Measurements from ENCODE around the gene PDE4A. TPM values are rescaled to one million over a fixed set of nuclear protein-coding genes. Genes with fewer than 3 reads are reported as not detected.

PDE4A gene
- total and polyA plus RNA-seq, 2 of the 13 experiments (the other 11 are each of a cell fraction or from before 2014, with no cell fraction given), result 1.1 to 4.1 TPM

DNA sequence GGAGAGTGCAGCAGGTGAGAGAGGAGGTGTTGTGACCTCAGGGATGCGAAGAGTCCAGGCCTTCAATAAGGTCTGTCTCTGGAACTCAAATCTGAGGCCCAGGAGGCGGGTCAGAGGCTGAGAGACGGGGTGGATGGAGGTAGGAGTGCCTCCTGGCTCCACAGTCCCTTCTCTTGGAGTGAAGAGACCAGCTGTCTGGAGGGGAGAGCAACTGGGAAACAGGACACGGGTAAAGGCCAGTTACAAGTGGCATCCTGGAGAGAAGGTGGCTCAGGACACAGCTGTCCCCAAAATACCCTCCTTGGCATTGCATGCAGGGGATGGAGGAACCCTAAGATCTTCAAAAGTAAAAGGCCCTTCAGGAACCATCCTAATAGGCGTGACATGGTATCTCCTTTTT, 19.2 kb downstream of the PDE4A start:
- FAIRE-seq (no peak), ATAC-seq (no peak), DNase-seq (ENCODE audit: low spot score) (no peak)
- H3K4me3 ChIP-seq (replicated peaks in 1 of 3; ENCODE audit: insufficient read depth in 1 of 3, low read depth in 2 of 3, low read length in 3 of 3), result no peak overlapping the region
- H3K79me2 ChIP-seq (ENCODE audit: insufficient read depth, low read length), result no peaks in the 10 kb centered on the region
- no peaks in the 10 kb centered on the region for H3K4me1 ChIP-seq (ENCODE audit: insufficient read depth, low read length)
- no peaks in the 10 kb centered on the region for H4K20me1 ChIP-seq (ENCODE audit: insufficient read depth, low read length)
- H3K9ac ChIP-seq (ENCODE audit: insufficient read depth, low read depth, low read length), result no peak overlapping the region
- no peaks in the 10 kb centered on the region for H3K27me3 ChIP-seq (ENCODE audit: control insufficient read depth in 1 of 2, insufficient read depth in 2 of 2, low read length in 2 of 2)
- POLR2A ChIA-PET, result no interaction called here
- WGBS (ENCODE audit: low lambda C conversion rate), result 95% methylated on average over 5 of the region's 5 CpGs
- no peak overlapping the region for H3K4me2 ChIP-seq (ENCODE audit: low read depth, low read length)
- H2AFZ ChIP-seq (ENCODE audit: low read length), result no peak overlapping the region
- intact Hi-C loops (cut with micrococcal nuclease; ENCODE audit: unreplicated experiment), result no loop called here
- no TSS peak for BruUV-seq (replicated peaks)
- H3K9me3 ChIP-seq (ENCODE audit: low read length), result no peaks in the 10 kb centered on the region
- no peak overlapping the region for H3K27ac ChIP-seq (ENCODE audit: extremely low read length, insufficient read depth, low read length)
- CTCF ChIA-PET (ENCODE audit: low intra/inter-chr PET ratio, low total read pairs), result no interaction called here
- H3K36me3 ChIP-seq (replicated peaks in 1 of 2; ENCODE audit: control insufficient read depth in 1 of 2, insufficient read depth in 2 of 2, low read length in 2 of 2), result no peaks in the 10 kb centered on the region
- in situ Hi-C loops (cut with HindIII; ENCODE audit: extremely low pct_ligation_motif_present, low pct_unique_long_range_greater_than_20kb), result no loop called here
- TF ChIP-seq, protein P1, sequence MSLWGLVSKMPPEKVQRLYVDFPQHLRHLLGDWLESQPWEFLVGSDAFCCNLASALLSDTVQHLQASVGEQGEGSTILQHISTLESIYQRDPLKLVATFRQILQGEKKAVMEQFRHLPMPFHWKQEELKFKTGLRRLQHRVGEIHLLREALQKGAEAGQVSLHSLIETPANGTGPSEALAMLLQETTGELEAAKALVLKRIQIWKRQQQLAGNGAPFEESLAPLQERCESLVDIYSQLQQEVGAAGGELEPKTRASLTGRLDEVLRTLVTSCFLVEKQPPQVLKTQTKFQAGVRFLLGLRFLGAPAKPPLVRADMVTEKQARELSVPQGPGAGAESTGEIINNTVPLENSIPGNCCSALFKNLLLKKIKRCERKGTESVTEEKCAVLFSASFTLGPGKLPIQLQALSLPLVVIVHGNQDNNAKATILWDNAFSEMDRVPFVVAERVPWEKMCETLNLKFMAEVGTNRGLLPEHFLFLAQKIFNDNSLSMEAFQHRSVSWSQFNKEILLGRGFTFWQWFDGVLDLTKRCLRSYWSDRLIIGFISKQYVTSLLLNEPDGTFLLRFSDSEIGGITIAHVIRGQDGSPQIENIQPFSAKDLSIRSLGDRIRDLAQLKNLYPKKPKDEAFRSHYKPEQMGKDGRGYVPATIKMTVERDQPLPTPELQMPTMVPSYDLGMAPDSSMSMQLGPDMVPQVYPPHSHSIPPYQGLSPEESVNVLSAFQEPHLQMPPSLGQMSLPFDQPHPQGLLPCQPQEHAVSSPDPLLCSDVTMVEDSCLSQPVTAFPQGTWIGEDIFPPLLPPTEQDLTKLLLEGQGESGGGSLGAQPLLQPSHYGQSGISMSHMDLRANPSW (CRISPR knock-in tag; IDR thresholded peaks at IDR 0.05; ENCODE audit: borderline replicate concordance), result no peak
- TF ChIP-seq ZFP90 (CRISPR knock-in tag; IDR thresholded peaks at IDR 0.05; ENCODE audit: borderline replicate concordance), result no peak
- TF ChIP-seq, protein P2, sequence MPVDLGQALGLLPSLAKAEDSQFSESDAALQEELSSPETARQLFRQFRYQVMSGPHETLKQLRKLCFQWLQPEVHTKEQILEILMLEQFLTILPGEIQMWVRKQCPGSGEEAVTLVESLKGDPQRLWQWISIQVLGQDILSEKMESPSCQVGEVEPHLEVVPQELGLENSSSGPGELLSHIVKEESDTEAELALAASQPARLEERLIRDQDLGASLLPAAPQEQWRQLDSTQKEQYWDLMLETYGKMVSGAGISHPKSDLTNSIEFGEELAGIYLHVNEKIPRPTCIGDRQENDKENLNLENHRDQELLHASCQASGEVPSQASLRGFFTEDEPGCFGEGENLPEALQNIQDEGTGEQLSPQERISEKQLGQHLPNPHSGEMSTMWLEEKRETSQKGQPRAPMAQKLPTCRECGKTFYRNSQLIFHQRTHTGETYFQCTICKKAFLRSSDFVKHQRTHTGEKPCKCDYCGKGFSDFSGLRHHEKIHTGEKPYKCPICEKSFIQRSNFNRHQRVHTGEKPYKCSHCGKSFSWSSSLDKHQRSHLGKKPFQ (CRISPR knock-in tag; IDR thresholded peaks at IDR 0.05; ENCODE audit: insufficient replicate concordance), result no peak
- no peak for TF ChIP-seq WIZ (CRISPR knock-in tag; IDR thresholded peaks at IDR 0.05)
- TF ChIP-seq, protein P3, sequence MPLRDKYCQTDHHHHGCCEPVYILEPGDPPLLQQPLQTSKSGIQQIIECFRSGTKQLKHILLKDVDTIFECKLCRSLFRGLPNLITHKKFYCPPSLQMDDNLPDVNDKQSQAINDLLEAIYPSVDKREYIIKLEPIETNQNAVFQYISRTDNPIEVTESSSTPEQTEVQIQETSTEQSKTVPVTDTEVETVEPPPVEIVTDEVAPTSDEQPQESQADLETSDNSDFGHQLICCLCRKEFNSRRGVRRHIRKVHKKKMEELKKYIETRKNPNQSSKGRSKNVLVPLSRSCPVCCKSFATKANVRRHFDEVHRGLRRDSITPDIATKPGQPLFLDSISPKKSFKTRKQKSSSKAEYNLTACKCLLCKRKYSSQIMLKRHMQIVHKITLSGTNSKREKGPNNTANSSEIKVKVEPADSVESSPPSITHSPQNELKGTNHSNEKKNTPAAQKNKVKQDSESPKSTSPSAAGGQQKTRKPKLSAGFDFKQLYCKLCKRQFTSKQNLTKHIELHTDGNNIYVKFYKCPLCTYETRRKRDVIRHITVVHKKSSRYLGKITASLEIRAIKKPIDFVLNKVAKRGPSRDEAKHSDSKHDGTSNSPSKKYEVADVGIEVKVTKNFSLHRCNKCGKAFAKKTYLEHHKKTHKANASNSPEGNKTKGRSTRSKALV (CRISPR knock-in tag; IDR thresholded peaks at IDR 0.05), result no peak
- no peak for TF ChIP-seq ZNF577 (CRISPR knock-in tag; IDR thresholded peaks at IDR 0.05; ENCODE audit: borderline replicate concordance, low read depth)
- TF ChIP-seq ZFP41 (CRISPR knock-in tag; IDR thresholded peaks at IDR 0.05; ENCODE audit: borderline replicate concordance), result no peak
- TF ChIP-seq, protein P4, sequence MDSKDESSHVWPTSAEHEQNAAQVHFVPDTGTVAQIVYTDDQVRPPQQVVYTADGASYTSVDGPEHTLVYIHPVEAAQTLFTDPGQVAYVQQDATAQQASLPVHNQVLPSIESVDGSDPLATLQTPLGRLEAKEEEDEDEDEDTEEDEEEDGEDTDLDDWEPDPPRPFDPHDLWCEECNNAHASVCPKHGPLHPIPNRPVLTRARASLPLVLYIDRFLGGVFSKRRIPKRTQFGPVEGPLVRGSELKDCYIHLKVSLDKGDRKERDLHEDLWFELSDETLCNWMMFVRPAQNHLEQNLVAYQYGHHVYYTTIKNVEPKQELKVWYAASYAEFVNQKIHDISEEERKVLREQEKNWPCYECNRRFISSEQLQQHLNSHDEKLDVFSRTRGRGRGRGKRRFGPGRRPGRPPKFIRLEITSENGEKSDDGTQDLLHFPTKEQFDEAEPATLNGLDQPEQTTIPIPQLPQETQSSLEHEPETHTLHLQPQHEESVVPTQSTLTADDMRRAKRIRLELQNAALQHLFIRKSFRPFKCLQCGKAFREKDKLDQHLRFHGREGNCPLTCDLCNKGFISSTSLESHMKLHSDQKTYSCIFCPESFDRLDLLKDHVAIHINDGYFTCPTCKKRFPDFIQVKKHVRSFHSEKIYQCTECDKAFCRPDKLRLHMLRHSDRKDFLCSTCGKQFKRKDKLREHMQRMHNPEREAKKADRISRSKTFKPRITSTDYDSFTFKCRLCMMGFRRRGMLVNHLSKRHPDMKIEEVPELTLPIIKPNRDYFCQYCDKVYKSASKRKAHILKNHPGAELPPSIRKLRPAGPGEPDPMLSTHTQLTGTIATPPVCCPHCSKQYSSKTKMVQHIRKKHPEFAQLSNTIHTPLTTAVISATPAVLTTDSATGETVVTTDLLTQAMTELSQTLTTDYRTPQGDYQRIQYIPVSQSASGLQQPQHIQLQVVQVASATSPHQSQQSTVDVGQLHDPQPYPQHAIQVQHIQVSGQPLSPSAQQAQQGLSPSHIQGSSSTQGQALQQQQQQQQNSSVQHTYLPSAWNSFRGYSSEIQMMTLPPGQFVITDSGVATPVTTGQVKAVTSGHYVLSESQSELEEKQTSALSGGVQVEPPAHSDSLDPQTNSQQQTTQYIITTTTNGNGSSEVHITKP (CRISPR knock-in tag; IDR thresholded peaks at IDR 0.05; ENCODE audit: low read depth), result no peak
- no peak for TF ChIP-seq ZFP36L1 (CRISPR knock-in tag; IDR thresholded peaks at IDR 0.05)
- TF ChIP-seq LCORL (IDR thresholded peaks at IDR 0.05), result no peak
- no peak for TF ChIP-seq LCORL (CRISPR knock-in tag; IDR thresholded peaks at IDR 0.05)
- no peak for TF ChIP-seq ZMYM4 (CRISPR knock-in tag; IDR thresholded peaks at IDR 0.05)
- TF ChIP-seq, protein P5, sequence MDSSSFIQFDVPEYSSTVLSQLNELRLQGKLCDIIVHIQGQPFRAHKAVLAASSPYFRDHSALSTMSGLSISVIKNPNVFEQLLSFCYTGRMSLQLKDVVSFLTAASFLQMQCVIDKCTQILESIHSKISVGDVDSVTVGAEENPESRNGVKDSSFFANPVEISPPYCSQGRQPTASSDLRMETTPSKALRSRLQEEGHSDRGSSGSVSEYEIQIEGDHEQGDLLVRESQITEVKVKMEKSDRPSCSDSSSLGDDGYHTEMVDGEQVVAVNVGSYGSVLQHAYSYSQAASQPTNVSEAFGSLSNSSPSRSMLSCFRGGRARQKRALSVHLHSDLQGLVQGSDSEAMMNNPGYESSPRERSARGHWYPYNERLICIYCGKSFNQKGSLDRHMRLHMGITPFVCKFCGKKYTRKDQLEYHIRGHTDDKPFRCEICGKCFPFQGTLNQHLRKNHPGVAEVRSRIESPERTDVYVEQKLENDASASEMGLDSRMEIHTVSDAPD (CRISPR knock-in tag; IDR thresholded peaks at IDR 0.05), result no peak
- no peak for TF ChIP-seq FOXA3 (CRISPR knock-in tag; IDR thresholded peaks at IDR 0.05)
